GM21423 (cell line): ENCODE results near the gene RPL28.
"Not testable (repeated sequence)": the region's sequence is repeated elsewhere in the genome, so short reads cannot be mapped to it uniquely, and the experiment has no call there.

ENCODE experiments used
- ATAC-seq: cut with Tn5 transposase; IDR thresholded peaks from one replicate; pipeline ENCODE4 v1.9.1; 2021; ENCODE audit warnings: mild to moderate bottlenecking, moderate library complexity; ENCODE audit not compliant: unreplicated experiment

The RPL28 gene

DNA sequence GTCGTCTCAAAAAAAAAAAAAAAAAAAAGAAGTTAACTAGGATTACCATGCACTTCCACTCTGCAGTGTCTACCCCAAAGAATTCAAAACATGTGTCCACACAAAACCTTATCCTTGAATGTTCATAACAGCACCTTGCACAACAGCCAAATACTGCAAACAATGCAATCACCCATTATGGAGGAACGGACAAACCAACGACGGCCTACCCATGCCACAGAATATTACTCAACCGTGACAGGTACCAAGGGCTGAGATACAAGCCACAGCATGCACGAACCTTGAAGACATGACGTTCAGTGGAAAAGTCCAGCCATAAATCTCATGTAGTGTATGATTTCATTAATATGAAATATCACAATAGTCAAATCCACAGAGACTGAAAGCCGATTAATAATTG is 60.3 kb downstream of the RPL28 start:
- ATAC-seq: no peak

DNA sequence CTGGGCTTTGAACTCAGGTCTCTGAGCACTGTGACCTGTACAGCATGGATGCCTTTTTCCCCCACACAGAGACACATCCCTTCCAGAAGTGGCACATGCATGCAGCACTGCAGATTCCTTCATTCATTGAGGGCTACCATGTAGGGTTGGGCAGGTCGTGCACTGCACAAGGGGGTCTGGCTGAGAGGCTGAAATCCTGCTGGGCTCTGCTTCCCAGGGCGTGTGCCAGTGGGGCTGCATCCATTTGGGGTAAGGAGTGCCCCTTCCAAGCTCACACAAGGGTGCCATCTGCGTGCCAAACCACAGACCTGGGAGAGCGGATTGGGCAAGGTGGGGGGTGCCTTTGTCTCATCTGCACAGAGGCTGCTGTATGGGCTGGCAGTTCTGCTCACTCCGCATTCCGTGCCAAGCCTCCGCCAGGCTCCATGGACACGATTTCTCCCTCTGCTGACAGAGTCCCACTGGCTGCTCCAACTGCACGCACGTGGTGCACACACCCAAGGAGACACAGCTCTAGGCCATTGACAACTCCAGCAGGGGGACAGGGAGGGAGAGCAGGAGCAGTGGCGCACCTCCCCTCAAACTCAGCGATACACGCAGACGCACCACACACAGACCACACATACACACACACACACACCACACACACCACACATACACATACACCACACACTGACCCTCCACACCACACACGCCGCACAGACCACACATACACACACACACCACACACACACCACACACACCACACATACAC is 61.9 kb downstream of the RPL28 start:
- ATAC-seq: no peak

DNA sequence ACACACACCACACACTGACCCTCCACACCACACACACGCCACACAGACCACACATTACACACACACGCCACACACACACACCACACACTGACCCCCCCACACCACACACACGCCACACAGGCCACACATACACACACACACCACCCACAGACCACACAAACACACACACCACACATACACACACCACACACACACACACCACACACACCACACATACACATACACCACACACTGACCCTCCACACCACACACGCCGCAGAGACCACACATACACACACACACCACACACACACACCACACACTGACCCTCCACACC is 62.4 kb downstream of the RPL28 start:
- ATAC-seq: not testable (repeated sequence)

DNA sequence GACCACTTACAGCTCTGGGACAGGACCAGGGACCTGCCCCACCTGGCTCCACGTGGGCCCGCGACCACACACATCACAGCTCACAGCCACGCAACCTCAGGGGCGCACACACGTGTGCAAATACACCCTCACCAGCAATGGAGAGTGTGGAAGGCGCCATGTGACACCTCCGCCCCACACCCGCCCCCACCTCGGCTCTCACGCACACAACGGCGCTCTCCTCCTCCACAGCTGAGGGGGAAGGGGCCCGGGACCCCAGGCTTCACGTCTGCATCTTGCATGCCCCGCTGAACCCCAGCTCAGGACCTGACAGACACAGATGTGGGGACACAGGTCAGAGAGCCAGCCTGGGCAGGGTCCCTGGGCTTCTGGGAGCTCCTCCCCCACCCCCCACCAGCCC is 63.7 kb downstream of the RPL28 start:
- no peak for ATAC-seq

DNA sequence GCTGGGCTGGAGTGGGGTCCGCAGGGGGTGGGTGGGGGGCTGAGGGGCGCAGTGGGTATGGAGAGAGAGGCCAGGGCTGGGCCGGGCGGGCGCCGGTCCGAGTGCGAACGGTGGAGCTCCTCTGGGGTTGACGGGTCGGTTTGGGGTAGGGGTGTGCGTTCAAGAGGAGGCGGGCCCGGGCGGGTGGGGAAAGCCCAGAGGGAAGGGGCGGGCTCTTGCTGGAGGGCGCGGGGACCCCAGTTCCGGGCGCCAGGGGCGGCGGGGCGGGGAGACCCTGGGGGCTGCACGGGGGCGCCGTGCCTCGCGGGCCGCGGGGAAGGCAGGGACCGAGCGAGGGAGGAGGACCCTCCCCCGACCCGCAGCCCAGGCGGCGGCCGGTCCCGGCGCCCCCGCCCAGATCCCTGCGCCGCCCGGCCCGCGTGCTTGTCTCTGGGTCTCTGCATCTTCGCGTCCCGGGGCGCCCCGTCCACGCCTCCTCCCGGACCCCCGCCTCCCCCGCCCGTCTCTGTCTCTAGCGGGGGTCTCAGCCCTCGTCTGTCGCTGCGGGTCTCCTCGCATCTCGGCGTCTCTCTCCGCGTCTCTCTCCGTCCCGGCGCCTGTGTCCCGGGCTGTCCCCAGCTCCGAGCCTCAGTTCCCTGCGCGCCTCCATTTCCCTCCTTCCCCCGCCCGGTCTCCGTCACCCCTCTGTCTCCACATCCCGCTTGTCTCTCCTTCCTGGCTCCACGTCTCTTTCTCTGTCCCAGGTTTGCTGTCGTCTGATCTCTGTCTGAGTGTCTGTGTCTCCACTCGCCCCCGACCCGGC is 65.6 kb downstream of the RPL28 start:
- ATAC-seq: no peak

DNA sequence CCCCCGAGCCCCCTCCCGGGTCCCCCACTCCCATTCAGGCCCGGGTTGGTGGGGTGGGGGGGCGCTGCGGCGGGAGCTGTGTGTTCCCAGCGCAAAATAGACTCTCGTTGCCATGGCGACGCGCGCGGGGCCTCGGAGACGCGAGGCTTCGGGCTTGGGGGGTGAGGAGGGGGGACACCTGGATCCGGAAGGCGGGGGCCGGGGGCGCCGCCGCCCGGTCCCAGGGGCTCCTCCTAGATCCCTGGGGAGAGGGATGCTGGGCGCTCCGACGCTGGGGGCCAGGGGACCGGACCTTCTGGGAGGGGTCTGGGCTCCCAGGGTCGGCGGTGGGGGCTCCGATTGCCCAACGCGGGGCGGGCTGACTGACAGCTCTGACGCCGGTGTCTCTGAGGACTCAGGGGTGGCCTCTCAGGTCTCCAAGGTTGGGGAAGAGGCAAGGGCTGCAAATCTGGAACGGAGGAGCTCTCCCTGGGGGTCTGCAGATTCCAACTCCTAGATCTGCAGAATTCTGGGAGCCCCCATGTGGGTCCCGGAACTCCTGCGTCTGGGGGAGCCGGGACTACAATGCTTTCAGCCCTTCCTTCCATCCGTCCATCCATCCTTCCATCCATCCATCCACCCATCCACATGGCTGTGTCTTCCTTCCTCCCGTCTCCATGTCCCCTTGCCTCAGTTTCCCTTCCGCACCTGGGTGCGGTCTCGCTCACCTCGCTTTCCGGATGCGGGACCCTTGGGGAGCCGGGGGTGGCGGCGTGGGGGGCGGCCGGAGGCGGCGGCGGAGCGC is 66.4 kb downstream of the RPL28 start:
- ATAC-seq: no peak
